Stomach (tissue), 4 donors: Measurements from ENCODE around the gene BICRA.
A peak's percentile ranks its signal among the peaks of the same experiment; 100 is the strongest.

Experiments
- CTCF ChIP-seq, 7 experiments: fragments of 450-650 bp in 4 of 7; fragments of 200-600 bp in 3 of 7; sonication (generic) in 3 of 7; IDR thresholded peaks; one replicate each; pipeline ENCODE4 v1.5.1; 2016 to 2019; ENCODE audit warnings: antibody characterized with exemption in 7 of 7, control low read depth in 2 of 7, mild to moderate bottlenecking in 1 of 7
- EP300 ChIP-seq: sonication (generic); formaldehyde crosslinking; IDR thresholded peaks from one replicate; pipeline ENCODE4 v1.6.1; 2017; ENCODE audit warnings: antibody characterized with exemption
- POLR2A ChIP-seq, 4 donors: fragments of 450-650 bp; IDR thresholded peaks; one replicate each; pipeline ENCODE4 v1.6.1; 2016; ENCODE audit warnings: antibody characterized with exemption in 4 of 4, control low read depth in 2 of 4, mild to moderate bottlenecking in 1 of 4, moderate library complexity in 1 of 4
- POLR2AphosphoS5 ChIP-seq, 3 donors: sonication (generic); formaldehyde crosslinking; IDR thresholded peaks; one replicate each; pipeline ENCODE4 v1.6.1; 2016; ENCODE audit warnings: antibody characterized with exemption in 3 of 3

GRCh38 chr19:47713046-47714021 lies 104.4 kb downstream of the BICRA start, which contains the start of gene EHD2:
- TF ChIP-seq EP300 (no peak), CTCF (IDR thresholded peaks at IDR 0.05) (peak in 6 of 7 experiments; percentile 26 to 98 (median 86)), POLR2AphosphoS5 (IDR thresholded peaks at IDR 0.05) (peak; percentile 77 to 86 (median 78)), POLR2A (IDR thresholded peaks at IDR 0.05) (no peak)
